Measurements from ENCODE around the gene TPRKB. TPM values are rescaled to one million over a fixed set of nuclear protein-coding genes. Genes with fewer than 3 reads are reported as not detected.
"Not testable (repeated sequence)": the region's sequence is repeated elsewhere in the genome, so short reads cannot be mapped to it uniquely, and the experiment has no call there.

Gene TPRKB
- total and polyA plus RNA-seq, 3 experiments from 2014 or later: 38.4 to 69.0 (median 38.6) TPM

- H3K9me3 ChIP-seq (ENCODE audit: low read length): no peaks in the 10 kb centered on the region
- Mint-ChIP-seq H3K9me3 (no peaks in the 10 kb centered on the region), H3K27ac (peak overlapping the region; percentile 77 to 98 (median 92)), H3K4me3 (peak overlapping the region; percentile 89 to 99 (median 95)), H3K36me3 (peaks cover 9 to 39% (median 15%) of the 10 kb centered on the region in 3 donors), H3K4me1 (peaks cover 24 to 26% (median 25%) of the 10 kb centered on the region in 3 donors), H3K27me3 (no peaks in the 10 kb centered on the region)
- no peak for DNase-seq
- peaks cover 18% of the 10 kb centered on the region for H3K4me1 ChIP-seq (ENCODE audit: insufficient read depth, low read length)
- H3K4me3 ChIP-seq (ENCODE audit: low read length): peak overlapping the region; percentile 95
- ChIA-PET POLR2A (interaction anchor here (1.2 kb wide), 1 partner anchor 92 kb away, joined by 3 read pairs; the partner anchor contains the start of gene STAMBP), CTCF (interaction anchor here (1.5 to 1.6 kb wide), 3 partner anchors 43 to 411 kb away, joined by 3 to 4 read pairs (median 3); partner anchors contain the start of gene DUSP11)
- H3K36me3 ChIP-seq (ENCODE audit: insufficient read depth, low read length): peaks cover 21% of the 10 kb centered on the region
- H3K27ac ChIP-seq (ENCODE audit: low read depth, low read length): peak overlapping the region; percentile 79
- no peaks in the 10 kb centered on the region for H3K27me3 ChIP-seq (ENCODE audit: insufficient read depth, low read length, poor library complexity, severe bottlenecking)
Observed at GRCh38 chr2:73736378-73736777, 767 bp downstream of the TPRKB start.

GRCh38 chr2:73730810-73731209, 6.3 kb downstream of the TPRKB start:
- no peaks in the 10 kb centered on the region for H3K27me3 Mint-ChIP-seq
- no peaks in the 10 kb centered on the region for H3K27me3 ChIP-seq (ENCODE audit: insufficient read depth, low read length, poor library complexity, severe bottlenecking)
- no peak for DNase-seq
- CTCF ChIA-PET: no interaction called here
- no peak overlapping the region for H3K27ac ChIP-seq (ENCODE audit: low read depth, low read length)
- no peak overlapping the region for H3K4me3 ChIP-seq (ENCODE audit: low read length)
- H3K27ac Mint-ChIP-seq: peak overlapping the region in 4 of 8 donors; percentile 23 to 86 (median 56)
- no peak overlapping the region for H3K4me3 Mint-ChIP-seq
- peaks cover 9 to 60% (median 21%) of the 10 kb centered on the region in 3 donors for H3K36me3 Mint-ChIP-seq
- no peaks in the 10 kb centered on the region for H3K9me3 ChIP-seq (ENCODE audit: low read length)
- POLR2A ChIA-PET: no interaction called here
- peaks cover 2 to 3% (median 2%) of the 10 kb centered on the region in 3 donors for H3K4me1 Mint-ChIP-seq
- no peaks in the 10 kb centered on the region for H3K9me3 Mint-ChIP-seq
- peaks cover 4% of the 10 kb centered on the region for H3K4me1 ChIP-seq (ENCODE audit: insufficient read depth, low read length)
- peaks cover 31% of the 10 kb centered on the region for H3K36me3 ChIP-seq (ENCODE audit: insufficient read depth, low read length)

- no peak for DNase-seq
- ChIA-PET POLR2A (no interaction called here), CTCF (no interaction called here)
- peaks cover 29% of the 10 kb centered on the region for H3K36me3 ChIP-seq (ENCODE audit: insufficient read depth, low read length)
- Mint-ChIP-seq H3K4me3 (no peak overlapping the region), H3K4me1 (no peaks in the 10 kb centered on the region), H3K36me3 (peaks cover 9 to 54% (median 21%) of the 10 kb centered on the region in 3 donors), H3K27me3 (no peaks in the 10 kb centered on the region), H3K9me3 (no peaks in the 10 kb centered on the region), H3K27ac (no peak overlapping the region)
- H3K9me3 ChIP-seq (ENCODE audit: low read length): no peaks in the 10 kb centered on the region
- H3K4me1 ChIP-seq (ENCODE audit: insufficient read depth, low read length): no peaks in the 10 kb centered on the region
- no peaks in the 10 kb centered on the region for H3K27me3 ChIP-seq (ENCODE audit: insufficient read depth, low read length, poor library complexity, severe bottlenecking)
- no peak overlapping the region for H3K27ac ChIP-seq (ENCODE audit: low read depth, low read length)
- no peak overlapping the region for H3K4me3 ChIP-seq (ENCODE audit: low read length)
Observed at GRCh38 chr2:73728711-73729110, 8.4 kb downstream of the TPRKB start.

- Mint-ChIP-seq H3K27me3 (no peaks in the 10 kb centered on the region), H3K9me3 (no peaks in the 10 kb centered on the region), H3K4me1 (no peaks in the 10 kb centered on the region), H3K27ac (no peak overlapping the region), H3K36me3 (peaks cover 6 to 48% (median 18%) of the 10 kb centered on the region in 3 donors), H3K4me3 (no peak overlapping the region)
- no peak overlapping the region for H3K27ac ChIP-seq (ENCODE audit: low read depth, low read length)
- DNase-seq: no peak
- no peak overlapping the region for H3K4me3 ChIP-seq (ENCODE audit: low read length)
- H3K9me3 ChIP-seq (ENCODE audit: low read length): no peaks in the 10 kb centered on the region
- CTCF ChIA-PET: no interaction called here
- POLR2A ChIA-PET: no interaction called here
- H3K27me3 ChIP-seq (ENCODE audit: insufficient read depth, low read length, poor library complexity, severe bottlenecking): no peaks in the 10 kb centered on the region
- no peaks in the 10 kb centered on the region for H3K4me1 ChIP-seq (ENCODE audit: insufficient read depth, low read length)
- peaks cover 23% of the 10 kb centered on the region for H3K36me3 ChIP-seq (ENCODE audit: insufficient read depth, low read length)
Observed at GRCh38 chr2:73728043-73728442, 9.1 kb downstream of the TPRKB start.

GRCh38 chr2:73726657-73727056, 10.5 kb downstream of the TPRKB start:
- CTCF ChIA-PET; H3K9me3 Mint-ChIP-seq; H3K27ac ChIP-seq (ENCODE audit: low read depth, low read length); H3K9me3 ChIP-seq (ENCODE audit: low read length); H3K27ac Mint-ChIP-seq; H3K27me3 ChIP-seq (ENCODE audit: insufficient read depth, low read length, poor library complexity, severe bottlenecking); DNase-seq; H3K4me3 ChIP-seq (ENCODE audit: low read length); POLR2A ChIA-PET; H3K4me1 ChIP-seq (ENCODE audit: insufficient read depth, low read length); H3K27me3 Mint-ChIP-seq; H3K4me3 Mint-ChIP-seq; H3K4me1 Mint-ChIP-seq: not testable (repeated sequence)
- peaks cover 13% of the 10 kb centered on the region for H3K36me3 ChIP-seq (ENCODE audit: insufficient read depth, low read length)
- peaks cover 0 to 35% (median 10%) of the 10 kb centered on the region in 3 donors for H3K36me3 Mint-ChIP-seq

GRCh38 chr2:73718851-73719621, 18.1 kb downstream of the TPRKB start:
- CTCF ChIA-PET: no interaction called here
- H3K27me3 ChIP-seq (ENCODE audit: insufficient read depth, low read length, poor library complexity, severe bottlenecking): no peaks in the 10 kb centered on the region
- no peaks in the 10 kb centered on the region for H3K4me1 Mint-ChIP-seq
- POLR2A ChIA-PET: no interaction called here
- no peaks in the 10 kb centered on the region for H3K4me1 ChIP-seq (ENCODE audit: insufficient read depth, low read length)
- no peak overlapping the region for H3K27ac Mint-ChIP-seq
- no peak overlapping the region for H3K27ac ChIP-seq (ENCODE audit: low read depth, low read length)
- H3K9me3 Mint-ChIP-seq: peaks cover 1 to 8% (median 6%) of the 10 kb centered on the region in 5 donors
- no peaks in the 10 kb centered on the region for H3K36me3 ChIP-seq (ENCODE audit: insufficient read depth, low read length)
- no peak overlapping the region for H3K4me3 ChIP-seq (ENCODE audit: low read length)
- peaks cover 14 to 15% of the 10 kb centered on the region in 2 donors for H3K27me3 Mint-ChIP-seq
- no peaks in the 10 kb centered on the region for H3K9me3 ChIP-seq (ENCODE audit: low read length)
- H3K36me3 Mint-ChIP-seq: peaks cover 0 to 7% (median 1%) of the 10 kb centered on the region in 3 donors
- no peak for DNase-seq
- no peak overlapping the region for H3K4me3 Mint-ChIP-seq

GRCh38 chr2:73718421-73718820, 18.7 kb downstream of the TPRKB start:
- no peaks in the 10 kb centered on the region for H3K27me3 ChIP-seq (ENCODE audit: insufficient read depth, low read length, poor library complexity, severe bottlenecking)
- H3K27me3 Mint-ChIP-seq: peaks cover 15 to 19% of the 10 kb centered on the region in 2 donors

GRCh38 chr2:73717695-73718094, 19.4 kb downstream of the TPRKB start:
- H3K27ac Mint-ChIP-seq; H3K4me3 ChIP-seq (ENCODE audit: low read length); H3K9me3 ChIP-seq (ENCODE audit: low read length); H3K36me3 Mint-ChIP-seq; H3K4me3 Mint-ChIP-seq; CTCF ChIA-PET; DNase-seq; H3K4me1 ChIP-seq (ENCODE audit: insufficient read depth, low read length); H3K27me3 ChIP-seq (ENCODE audit: insufficient read depth, low read length, poor library complexity, severe bottlenecking); POLR2A ChIA-PET; H3K36me3 ChIP-seq (ENCODE audit: insufficient read depth, low read length); H3K4me1 Mint-ChIP-seq; H3K27ac ChIP-seq (ENCODE audit: low read depth, low read length): not testable (repeated sequence)
- peaks cover 8 to 16% (median 14%) of the 10 kb centered on the region in 5 donors for H3K9me3 Mint-ChIP-seq
- peaks cover 17 to 20% of the 10 kb centered on the region in 2 donors for H3K27me3 Mint-ChIP-seq

More at GRCh38 chr2:73718421-73718820, 18.7 kb downstream of the TPRKB start:
- ChIA-PET POLR2A (no interaction called here), CTCF (no interaction called here)
- Histone ChIP-seq H3K27ac (ENCODE audit: low read depth, low read length) (no peak overlapping the region), H3K36me3 (ENCODE audit: insufficient read depth, low read length) (no peaks in the 10 kb centered on the region), H3K9me3 (ENCODE audit: low read length) (no peaks in the 10 kb centered on the region), H3K4me1 (ENCODE audit: insufficient read depth, low read length) (no peaks in the 10 kb centered on the region), H3K4me3 (ENCODE audit: low read length) (no peak overlapping the region)
- Mint-ChIP-seq H3K4me1 (no peaks in the 10 kb centered on the region), H3K27ac (no peak overlapping the region), H3K4me3 (no peak overlapping the region), H3K36me3 (peaks cover 1 to 7% (median 3%) of the 10 kb centered on the region in 3 donors), H3K9me3 (peaks cover 7 to 13% (median 11%) of the 10 kb centered on the region in 5 donors)
- DNase-seq: no peak
